DOHH2 (cell line): ENCODE measurements around the gene CTNND1.

Source experiments
- CTCF ChIP-seq: fragments of 200-600 bp; sonication (generic); IDR thresholded peaks from one replicate; pipeline ENCODE4 v1.5.1; 2014; ENCODE audit warnings: antibody characterized with exemption, mild to moderate bottlenecking, low read depth, low read length; ENCODE audit not compliant: poor library complexity, severe bottlenecking
- EZH2phosphoT487 ChIP-seq: fragments of 200-600 bp; sonication (generic); IDR thresholded peaks from 2 replicates; pipeline ENCODE4 v1.6.1; 2017; ENCODE audit warnings: borderline replicate concordance, mild to moderate bottlenecking, antibody characterized with exemption, low read length, moderate library complexity, mixed read lengths

- TF ChIP-seq CTCF (peak; percentile 55), EZH2phosphoT487 (no peak)
Measured at GRCh38 chr11:57751676-57752253, 9.8 kb upstream of the CTNND1 start, which contains the start of gene BTBD18.
